8988T (cell line): ENCODE results near the gene MAP2.

Experiments
- DNase-seq: peaks from one replicate; pipeline ENCODE4 v3.0.0; 2011

MAP2 gene

DNA sequence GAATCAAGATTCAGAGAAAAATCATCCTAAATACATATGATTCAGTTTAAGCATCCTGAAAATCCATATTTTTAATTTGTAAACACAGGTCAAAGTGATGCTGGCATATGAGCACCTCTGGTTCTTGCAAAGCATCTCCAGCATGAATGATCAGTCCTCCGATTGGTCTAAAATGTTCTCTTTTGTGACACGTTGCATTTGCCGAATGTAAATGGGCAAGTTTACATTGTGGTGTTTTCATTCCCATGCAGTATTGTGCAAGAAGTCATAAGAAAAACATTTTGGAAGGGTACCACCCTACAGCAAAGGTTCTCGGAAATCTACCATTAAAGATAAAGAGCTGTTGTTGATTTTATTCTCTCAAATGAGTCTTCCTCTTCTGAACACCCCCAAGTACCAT, 239.8 kb downstream of the MAP2 start:
- no peak for DNase-seq

- no peak for DNase-seq
Measured at GRCh38 chr2:209666296-209666695, 242.4 kb downstream of the MAP2 start.

DNA sequence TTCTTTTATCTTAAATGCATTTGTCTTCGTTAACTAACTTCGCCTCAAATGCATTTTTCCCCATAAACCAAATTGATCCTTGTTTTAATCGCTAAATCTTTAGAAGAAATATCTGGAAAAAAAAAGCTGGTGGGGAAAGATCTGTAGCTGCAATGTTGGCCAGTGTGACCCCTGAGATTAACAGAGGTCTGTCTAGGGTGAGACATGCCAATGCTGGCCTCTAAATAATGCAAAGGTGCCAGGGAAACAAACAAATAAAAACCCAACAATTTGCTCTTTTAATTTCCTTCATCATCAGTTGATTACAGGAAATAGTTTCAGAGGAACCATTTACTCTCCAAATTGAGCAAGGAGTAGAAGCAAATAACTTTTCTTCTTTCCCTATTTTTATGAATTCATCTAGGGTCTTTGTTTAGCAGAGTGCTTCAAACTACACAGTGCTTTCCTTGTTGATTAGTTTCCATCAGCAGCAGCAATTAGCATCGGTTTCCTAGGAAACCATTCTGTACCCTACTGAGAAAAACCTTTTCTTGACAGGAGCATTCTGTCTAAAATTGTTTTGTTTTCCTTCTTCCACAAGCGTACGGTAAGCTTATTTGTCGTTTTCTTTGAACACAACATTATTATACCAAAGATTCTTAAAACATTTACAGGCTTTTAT, 247.3 kb downstream of the MAP2 start:
- DNase-seq, result no peak

DNA sequence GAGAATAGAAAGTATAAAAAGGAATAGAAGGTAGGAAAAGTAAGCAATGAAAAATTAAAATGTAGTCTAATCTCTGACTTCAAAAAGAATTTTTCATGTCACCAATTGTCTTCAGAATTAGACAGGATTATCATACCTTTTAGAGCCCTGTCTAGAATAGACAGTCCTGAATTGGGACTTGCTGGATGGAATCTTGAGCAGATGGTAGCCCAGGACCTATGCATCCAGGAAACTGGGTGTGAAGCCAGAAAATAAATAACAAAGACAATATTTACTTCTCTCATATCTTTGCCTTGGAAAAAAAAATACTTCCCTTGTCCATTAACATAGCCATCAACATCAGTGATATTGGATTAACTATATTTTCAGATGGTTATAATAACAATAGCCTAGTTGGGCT, 250.0 kb downstream of the MAP2 start:
- no peak for DNase-seq

DNA sequence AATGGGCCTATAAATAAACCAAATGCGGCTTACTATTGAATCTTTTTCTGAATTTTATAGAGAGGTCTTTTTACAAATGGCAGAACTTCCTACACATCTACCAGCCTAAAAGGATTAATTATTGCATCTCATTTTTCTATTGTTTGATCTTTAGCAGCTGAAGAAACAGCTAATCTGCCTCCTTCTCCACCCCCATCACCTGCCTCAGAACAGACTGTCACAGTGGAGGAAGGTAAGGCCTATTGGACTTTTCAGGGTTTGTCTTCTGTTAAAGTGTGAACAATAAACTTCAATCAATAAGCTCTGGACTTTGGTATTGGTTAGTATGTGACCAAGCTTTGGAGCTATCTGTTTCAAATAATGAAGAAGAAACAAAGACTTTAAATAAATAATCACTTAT, 256.7 kb downstream of the MAP2 start:
- no peak for DNase-seq

GRCh38 chr2:209681201-209681735, 257.4 kb downstream of the MAP2 start:
- DNase-seq, result no peak

GRCh38 chr2:209682646-209683045, 258.8 kb downstream of the MAP2 start:
- no peak for DNase-seq

- DNase-seq, result no peak
Measured at GRCh38 chr2:209685340-209685739, 261.5 kb downstream of the MAP2 start.

DNA sequence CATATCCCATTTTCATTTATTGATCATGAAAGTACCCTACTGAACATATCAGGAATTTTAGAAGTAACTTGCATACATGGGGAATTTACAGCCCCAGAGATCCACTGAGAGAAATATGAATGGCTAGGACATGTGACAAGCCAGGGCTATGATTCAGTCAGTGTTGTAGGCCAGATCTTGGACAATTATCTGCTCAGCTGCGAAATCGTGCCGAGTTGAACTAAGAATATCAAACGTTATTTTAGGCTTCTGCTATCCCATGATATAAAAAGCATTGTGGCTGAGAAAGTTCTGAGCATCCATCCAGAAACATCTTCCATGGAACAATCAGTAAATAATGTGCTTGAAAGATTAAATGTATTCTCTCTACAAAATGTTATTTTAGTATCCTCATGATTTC, 262.1 kb downstream of the MAP2 start:
- DNase-seq, result no peak

DNA sequence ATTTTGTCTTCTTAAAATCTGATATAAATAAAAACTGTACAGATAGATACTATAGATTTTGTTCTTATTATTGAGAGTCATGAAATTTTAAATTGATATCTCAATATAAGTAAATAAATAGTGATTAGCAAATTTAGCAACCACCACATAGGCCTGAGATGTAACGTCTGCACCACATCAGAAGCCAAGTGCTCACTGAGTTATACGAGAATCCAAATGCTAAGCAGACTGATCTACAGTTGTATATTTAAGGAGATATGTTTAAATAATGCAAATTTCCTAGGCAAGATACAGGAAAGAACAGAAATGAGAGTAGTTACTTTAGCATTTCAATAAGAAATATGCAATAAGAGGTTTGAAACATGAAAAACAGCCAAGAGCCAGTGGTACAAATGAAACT, 262.6 kb downstream of the MAP2 start:
- DNase-seq, result no peak

GRCh38 chr2:209687323-209687969, 263.6 kb downstream of the MAP2 start:
- no peak for DNase-seq

GRCh38 chr2:209688385-209688784, 264.5 kb downstream of the MAP2 start:
- DNase-seq, result no peak

- no peak for DNase-seq
Measured at GRCh38 chr2:209690029-209690754, 266.3 kb downstream of the MAP2 start.

GRCh38 chr2:209694748-209695147, 270.9 kb downstream of the MAP2 start:
- DNase-seq, result no peak

DNA sequence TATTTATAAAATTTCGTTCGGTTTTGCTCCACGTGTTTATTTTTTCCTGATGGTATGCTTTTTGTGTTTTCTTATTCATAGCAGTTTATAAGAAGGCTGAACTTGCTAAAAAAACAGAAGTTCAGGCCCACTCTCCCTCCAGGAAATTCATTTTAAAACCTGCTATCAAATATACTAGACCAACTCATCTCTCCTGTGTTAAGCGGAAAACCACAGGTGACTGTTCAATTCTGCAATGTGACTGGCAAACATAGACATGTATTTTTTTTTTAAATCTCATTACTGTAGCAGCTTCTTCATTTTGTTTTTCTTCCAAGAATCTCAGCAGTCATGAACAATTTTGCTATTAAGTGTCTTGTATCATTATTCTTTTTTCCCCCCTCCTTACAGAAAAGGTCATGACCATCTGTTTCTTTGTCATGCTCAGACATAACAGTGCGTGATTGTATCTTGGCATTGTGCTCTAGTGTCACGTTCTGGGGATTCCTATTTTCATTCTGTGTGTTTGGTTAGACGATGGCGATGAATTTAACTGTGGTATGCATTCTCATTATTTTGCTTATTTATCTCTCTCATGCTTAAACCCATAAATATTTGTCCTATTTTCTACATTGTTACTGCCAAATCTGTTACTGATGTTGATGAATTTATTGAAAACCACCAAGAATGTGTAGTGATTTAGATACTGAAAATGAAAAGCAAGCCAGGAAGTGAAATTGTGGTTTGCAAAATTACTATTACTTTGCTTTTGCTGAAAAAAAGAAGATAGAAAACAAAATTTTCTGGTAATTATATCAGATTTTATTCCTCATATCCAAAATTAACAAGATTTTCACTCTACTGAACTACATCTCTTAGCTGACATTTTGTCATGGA, 273.2 kb downstream of the MAP2 start:
- no peak for DNase-seq

- DNase-seq, result no peak
Measured at GRCh38 chr2:209702775-209703174, 278.9 kb downstream of the MAP2 start.

GRCh38 chr2:209713219-209713618, 289.4 kb downstream of the MAP2 start:
- no peak for DNase-seq

DNA sequence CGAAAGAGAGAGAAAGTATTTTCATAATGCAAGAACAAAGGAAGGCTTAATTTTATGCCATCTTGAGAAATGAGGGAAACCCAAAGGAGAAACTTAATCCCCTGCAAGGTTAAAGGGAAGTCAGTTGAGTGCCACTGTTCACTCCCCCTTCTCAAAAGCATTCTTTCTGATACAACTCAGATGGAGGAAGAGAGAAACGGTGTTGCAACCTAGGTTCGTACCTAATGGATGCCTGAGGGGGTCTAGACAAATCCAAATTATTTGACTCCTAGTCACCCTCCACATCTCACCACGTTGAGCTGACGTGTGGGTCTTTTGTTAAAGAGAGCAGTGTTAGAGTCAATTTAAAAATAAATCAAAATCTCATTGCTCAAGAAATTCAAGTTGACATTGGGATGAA, 295.2 kb downstream of the MAP2 start:
- DNase-seq, result no peak

- DNase-seq, result no peak
Measured at GRCh38 chr2:209721497-209721896, 297.6 kb downstream of the MAP2 start.

GRCh38 chr2:209726311-209726710, 302.5 kb downstream of the MAP2 start:
- no peak for DNase-seq

DNA sequence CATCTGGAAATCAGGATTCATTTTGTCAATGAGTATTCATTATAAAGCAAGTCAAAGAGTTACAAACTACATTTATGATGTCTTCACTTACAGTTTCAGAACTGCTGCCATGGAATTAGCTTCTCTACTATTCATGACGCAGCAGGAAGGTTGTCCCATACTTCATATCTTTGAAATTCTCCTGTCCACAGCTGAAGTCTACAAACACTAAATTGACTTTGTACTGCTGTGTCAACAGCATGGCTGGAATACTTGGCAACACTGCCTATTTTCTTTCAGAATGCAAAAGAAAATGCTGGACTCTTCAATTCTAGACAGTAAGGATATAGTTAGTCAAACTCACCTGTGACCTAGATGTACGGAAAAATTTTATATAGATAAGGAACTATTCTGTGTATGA, 303.2 kb downstream of the MAP2 start:
- DNase-seq, result no peak

DNA sequence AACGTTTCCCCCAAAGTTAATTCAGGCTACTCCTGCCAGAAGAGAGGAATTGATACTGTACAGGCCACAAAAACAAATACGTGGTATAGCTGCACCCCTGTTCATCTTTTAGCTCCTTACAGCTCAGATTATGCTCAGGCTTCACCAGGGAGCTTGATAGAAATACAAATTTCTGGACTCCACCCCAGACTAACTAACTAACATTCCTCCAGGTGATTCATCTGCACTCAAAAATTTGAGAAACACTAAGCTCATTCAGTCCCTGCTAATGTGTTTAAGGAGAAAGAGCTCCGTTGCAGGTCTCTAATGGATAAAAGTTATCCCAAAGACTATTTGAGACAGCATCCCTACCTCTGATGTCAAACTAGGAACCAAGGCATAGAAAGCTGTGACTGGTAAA, 311.0 kb downstream of the MAP2 start:
- DNase-seq, result no peak

DNA sequence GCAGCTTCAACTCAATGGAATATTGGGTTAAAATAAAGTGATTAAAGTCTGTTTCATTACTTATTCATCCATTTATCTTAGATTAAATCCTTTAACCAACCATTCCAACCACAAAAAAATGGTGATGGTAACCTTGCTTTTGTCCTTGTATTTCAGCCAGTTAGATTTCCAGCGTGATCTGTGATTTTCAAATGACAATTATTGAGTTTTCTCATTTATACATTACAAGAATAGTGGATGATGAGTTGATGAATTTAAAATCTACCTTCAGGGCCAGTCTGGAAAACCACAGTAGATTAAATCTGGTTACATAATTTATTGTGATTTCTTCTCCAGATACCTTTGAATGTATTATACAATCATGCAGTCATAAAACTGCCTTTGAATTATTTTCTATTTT, 318.1 kb downstream of the MAP2 start:
- no peak for DNase-seq
